ENCODE measurements around the gene CC2D2A.

CC2D2A gene

GRCh38 chr4:15458616-15459015 lies 11.1 kb upstream of the CC2D2A start:
- no peak for DNase-seq (ENCODE audit: low read depth in 1 of 2, low spot score in 1 of 2)
- no peak for TF ChIP-seq CTCF (IDR thresholded peaks at IDR 0.05; ENCODE audit: insufficient read depth, low read length)
- no peak for TF ChIP-seq POLR2AphosphoS5 (IDR thresholded peaks at IDR 0.05; ENCODE audit: low read depth)
- no peak for TF ChIP-seq SPI1 (IDR thresholded peaks at IDR 0.05; ENCODE audit: borderline replicate concordance, low read depth)
- TF ChIP-seq REST (IDR thresholded peaks at IDR 0.05; ENCODE audit: insufficient replicate concordance, low read depth): no peak
- TF ChIP-seq GABPA (IDR thresholded peaks at IDR 0.05; ENCODE audit: low read depth): no peak
- Histone ChIP-seq H3K27ac (replicated peaks) (no peak overlapping the region), H3K4me3 (replicated peaks; ENCODE audit: insufficient read depth, low read length) (no peak overlapping the region), H3K27me3 (ENCODE audit: insufficient read depth, poor library complexity, severe bottlenecking) (no peaks in the 10 kb centered on the region)

GRCh38 chr4:15459706-15460105 lies 10.0 kb upstream of the CC2D2A start:
- Histone ChIP-seq H3K4me3 (replicated peaks; ENCODE audit: insufficient read depth, low read length) (no peak overlapping the region), H3K27ac (replicated peaks) (no peak overlapping the region), H3K27me3 (ENCODE audit: insufficient read depth, poor library complexity, severe bottlenecking) (no peaks in the 10 kb centered on the region)
- DNase-seq (ENCODE audit: low read depth in 1 of 2, low spot score in 1 of 2): no peak
- TF ChIP-seq POLR2AphosphoS5 (IDR thresholded peaks at IDR 0.05; ENCODE audit: low read depth): no peak
- no peak for TF ChIP-seq GABPA (IDR thresholded peaks at IDR 0.05; ENCODE audit: low read depth)
- no peak for TF ChIP-seq REST (IDR thresholded peaks at IDR 0.05; ENCODE audit: insufficient replicate concordance, low read depth)

- no peak for DNase-seq (ENCODE audit: low read depth in 1 of 2, low spot score in 1 of 2)
- no peak for TF ChIP-seq POLR2AphosphoS5 (IDR thresholded peaks at IDR 0.05; ENCODE audit: low read depth)
- TF ChIP-seq SPI1 (IDR thresholded peaks at IDR 0.05; ENCODE audit: borderline replicate concordance, low read depth): no peak
- no peak for TF ChIP-seq CTCF (IDR thresholded peaks at IDR 0.05; ENCODE audit: insufficient read depth, low read length)
- no peak for TF ChIP-seq GABPA (IDR thresholded peaks at IDR 0.05; ENCODE audit: low read depth)
- TF ChIP-seq REST (IDR thresholded peaks at IDR 0.05; ENCODE audit: insufficient replicate concordance, low read depth): no peak
- H3K27me3 ChIP-seq (ENCODE audit: insufficient read depth, poor library complexity, severe bottlenecking): no peaks in the 10 kb centered on the region
Observed at GRCh38 chr4:15466596-15466995, 3.1 kb upstream of the CC2D2A start.

GRCh38 chr4:15470128-15470475 lies 420 bp downstream of the CC2D2A start:
- Histone ChIP-seq H3K4me3 (replicated peaks; ENCODE audit: insufficient read depth, low read length) (no peak overlapping the region), H3K27ac (replicated peaks) (no peak overlapping the region)
- DNase-seq (ENCODE audit: low read depth in 1 of 2, low spot score in 1 of 2): no peak

More at GRCh38 chr4:15466596-15466995, 3.1 kb upstream of the CC2D2A start:
- Histone ChIP-seq H3K4me3 (replicated peaks; ENCODE audit: insufficient read depth, low read length) (no peak overlapping the region), H3K27ac (replicated peaks) (no peak overlapping the region)

More at GRCh38 chr4:15470128-15470475, 420 bp downstream of the CC2D2A start:
- no peak for TF ChIP-seq CTCF (IDR thresholded peaks at IDR 0.05; ENCODE audit: insufficient read depth, low read length)
- TF ChIP-seq GABPA (IDR thresholded peaks at IDR 0.05; ENCODE audit: low read depth): no peak
- no peak for TF ChIP-seq SPI1 (IDR thresholded peaks at IDR 0.05; ENCODE audit: borderline replicate concordance, low read depth)
- no peak for TF ChIP-seq REST (IDR thresholded peaks at IDR 0.05; ENCODE audit: insufficient replicate concordance, low read depth)
- no peak for TF ChIP-seq POLR2AphosphoS5 (IDR thresholded peaks at IDR 0.05; ENCODE audit: low read depth)
- peaks cover 2% of the 10 kb centered on the region for H3K27me3 ChIP-seq (ENCODE audit: insufficient read depth, poor library complexity, severe bottlenecking)

Measured in HL-60 (cell line).